T-helper 1 cell treated with Interleukin-12 subunit alpha and Interleukin-12 subunit beta and Interleukin-4 antibody, amounts not matched to agents 30 μg/mL and 1 μg/mL, for 36 hours (primary cell): ENCODE measurements around the gene BRD4.

Experiments
- H3K27ac Mint-ChIP-seq: one replicate; pipeline ENCODE4 v1.8.0; 2021; ENCODE audit warnings: mild to moderate bottlenecking, mixed read lengths
- H3K27me3 Mint-ChIP-seq: one replicate; pipeline ENCODE4 v1.8.0; 2021; ENCODE audit warnings: low read depth, mixed read lengths
- H3K36me3 Mint-ChIP-seq: one replicate; pipeline ENCODE4 v1.8.0; 2021; ENCODE audit warnings: low read depth, mixed read lengths
- H3K4me1 Mint-ChIP-seq: one replicate; pipeline ENCODE4 v1.8.0; 2021; ENCODE audit warnings: low read depth, mixed read lengths
- H3K4me3 Mint-ChIP-seq: one replicate; pipeline ENCODE4 v1.8.0; 2021; ENCODE audit warnings: mild to moderate bottlenecking, moderate library complexity, mixed read lengths
- H3K9me3 Mint-ChIP-seq: one replicate; pipeline ENCODE4 v1.8.0; 2021; ENCODE audit warnings: mixed read lengths

Gene BRD4

DNA sequence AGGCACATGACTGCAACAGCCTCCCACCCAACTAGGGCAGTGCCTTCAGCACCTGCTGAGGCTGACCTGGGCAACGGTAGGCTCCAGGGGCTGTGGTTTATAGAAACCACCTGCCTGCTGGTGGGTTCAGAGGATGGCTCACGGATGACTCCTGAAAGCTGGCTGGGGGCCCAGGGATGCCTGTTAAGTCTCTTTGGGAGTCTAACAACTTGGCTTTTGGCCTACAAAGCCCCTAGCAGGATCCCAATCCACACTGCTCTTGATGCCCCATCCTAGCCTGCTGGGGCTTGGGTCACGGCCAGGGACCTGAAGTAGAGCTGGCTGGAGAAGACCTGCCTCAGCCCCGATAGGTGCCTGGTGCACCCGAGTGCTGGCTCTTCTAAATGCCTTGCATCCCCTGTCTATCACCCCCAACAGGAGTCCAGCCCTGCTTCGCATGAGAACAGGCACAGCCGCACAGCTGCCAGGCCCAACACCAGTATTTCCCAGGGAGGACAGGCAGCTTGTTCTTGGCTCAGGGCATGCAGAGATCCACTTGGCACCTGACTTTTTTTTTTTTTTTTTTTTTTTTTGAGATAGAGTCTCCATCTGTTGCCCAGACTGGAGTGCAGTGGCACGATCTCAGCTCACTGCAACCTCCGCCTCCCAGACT is 91.0 kb downstream of the BRD4 start:
- Mint-ChIP-seq H3K27ac (no peak overlapping the region), H3K27me3 (no peaks in the 10 kb centered on the region), H3K4me1 (no peaks in the 10 kb centered on the region), H3K9me3 (no peaks in the 10 kb centered on the region), H3K4me3 (no peak overlapping the region), H3K36me3 (peaks cover 24% of the 10 kb centered on the region)

GRCh38 chr19:15240515-15240914 is 91.8 kb downstream of the BRD4 start:
- H3K27me3 Mint-ChIP-seq = no peaks in the 10 kb centered on the region
- H3K36me3 Mint-ChIP-seq = peaks cover 32% of the 10 kb centered on the region
- no peak overlapping the region for H3K27ac Mint-ChIP-seq
- no peaks in the 10 kb centered on the region for H3K9me3 Mint-ChIP-seq
- no peaks in the 10 kb centered on the region for H3K4me1 Mint-ChIP-seq
- no peak overlapping the region for H3K4me3 Mint-ChIP-seq

- H3K4me3 Mint-ChIP-seq = no peak overlapping the region
- H3K27ac Mint-ChIP-seq = no peak overlapping the region
- peaks cover 29% of the 10 kb centered on the region for H3K36me3 Mint-ChIP-seq
- H3K4me1 Mint-ChIP-seq = no peaks in the 10 kb centered on the region
- peaks cover 3% of the 10 kb centered on the region for H3K27me3 Mint-ChIP-seq
- no peaks in the 10 kb centered on the region for H3K9me3 Mint-ChIP-seq
These were observed 92.9 kb downstream of the BRD4 start for GRCh38 chr19:15239337-15239949.

- Mint-ChIP-seq H3K4me3 (no peak overlapping the region), H3K36me3 (peaks cover 26% of the 10 kb centered on the region), H3K9me3 (no peaks in the 10 kb centered on the region), H3K27ac (no peak overlapping the region), H3K4me1 (peaks cover 2% of the 10 kb centered on the region), H3K27me3 (peaks cover 9% of the 10 kb centered on the region)
These were observed 93.6 kb downstream of the BRD4 start for GRCh38 chr19:15238639-15239155.

- no peak overlapping the region for H3K4me3 Mint-ChIP-seq
- H3K4me1 Mint-ChIP-seq = peaks cover 2% of the 10 kb centered on the region
- peaks cover 24% of the 10 kb centered on the region for H3K36me3 Mint-ChIP-seq
- H3K27me3 Mint-ChIP-seq = peaks cover 15% of the 10 kb centered on the region
- H3K27ac Mint-ChIP-seq = no peak overlapping the region
- H3K9me3 Mint-ChIP-seq = no peaks in the 10 kb centered on the region
These were observed 94.3 kb downstream of the BRD4 start for GRCh38 chr19:15237759-15238638.

- Mint-ChIP-seq H3K27ac (no peak overlapping the region), H3K4me3 (no peak overlapping the region), H3K27me3 (peaks cover 25% of the 10 kb centered on the region), H3K9me3 (no peaks in the 10 kb centered on the region), H3K36me3 (peaks cover 24% of the 10 kb centered on the region), H3K4me1 (peaks cover 4% of the 10 kb centered on the region)
These were observed 95.5 kb downstream of the BRD4 start for GRCh38 chr19:15236886-15237285.

GRCh38 chr19:15235781-15236180 is 96.6 kb downstream of the BRD4 start:
- Mint-ChIP-seq H3K27me3 (peaks cover 33% of the 10 kb centered on the region), H3K27ac (no peak overlapping the region), H3K36me3 (peaks cover 24% of the 10 kb centered on the region)

GRCh38 chr19:15234431-15235130 is 97.8 kb downstream of the BRD4 start:
- Mint-ChIP-seq H3K4me1 (peaks cover 4% of the 10 kb centered on the region), H3K27me3 (peaks cover 39% of the 10 kb centered on the region), H3K27ac (no peak overlapping the region), H3K9me3 (no peaks in the 10 kb centered on the region), H3K4me3 (no peak overlapping the region), H3K36me3 (peaks cover 21% of the 10 kb centered on the region)

More at GRCh38 chr19:15235781-15236180, 96.6 kb downstream of the BRD4 start:
- no peak overlapping the region for H3K4me3 Mint-ChIP-seq
- peaks cover 4% of the 10 kb centered on the region for H3K4me1 Mint-ChIP-seq
- H3K9me3 Mint-ChIP-seq = no peaks in the 10 kb centered on the region

DNA sequence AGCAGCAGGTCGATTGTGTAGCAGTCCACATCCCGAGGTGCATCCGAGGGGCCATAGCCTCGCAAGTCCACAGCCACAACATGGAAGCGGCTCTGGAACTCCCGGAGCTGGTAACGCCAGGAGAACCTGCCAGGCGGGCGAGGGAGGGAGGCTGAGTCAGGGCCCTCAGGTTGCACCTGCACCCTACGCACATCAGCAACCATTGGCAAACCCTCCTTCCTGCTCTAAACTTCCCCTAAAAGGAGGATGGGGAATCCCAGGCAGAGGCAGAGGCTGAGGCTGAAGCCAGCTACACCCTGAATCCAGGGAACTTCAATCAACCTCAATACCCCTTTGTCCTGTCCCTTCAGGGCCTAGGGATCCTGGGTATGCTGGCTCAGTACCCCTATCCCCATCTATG is 101.1 kb downstream of the BRD4 start:
- peaks cover 4% of the 10 kb centered on the region for H3K4me1 Mint-ChIP-seq
- H3K27me3 Mint-ChIP-seq = peaks cover 39% of the 10 kb centered on the region
- H3K4me3 Mint-ChIP-seq = no peak overlapping the region
- no peaks in the 10 kb centered on the region for H3K9me3 Mint-ChIP-seq
- no peak overlapping the region for H3K27ac Mint-ChIP-seq
- peaks cover 10% of the 10 kb centered on the region for H3K36me3 Mint-ChIP-seq

DNA sequence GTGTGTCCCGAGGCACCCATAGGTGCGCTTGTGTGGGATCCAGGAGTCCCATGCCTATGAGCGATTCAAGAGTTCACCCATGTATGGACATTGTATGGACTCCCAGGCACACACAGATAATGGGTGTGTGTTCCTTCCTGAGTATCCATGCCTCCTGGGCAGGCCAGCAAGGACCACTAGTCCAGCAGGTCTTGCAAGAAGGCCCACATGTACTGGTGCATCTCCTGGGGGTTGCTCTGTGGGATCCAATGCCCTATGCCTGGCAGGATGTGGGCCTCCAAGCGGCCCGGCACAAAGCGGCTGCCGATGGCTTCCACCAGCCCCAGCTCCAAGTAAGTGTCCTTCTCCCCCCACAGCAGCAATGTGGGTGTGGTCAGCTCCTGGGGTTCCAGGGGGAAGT is 105.1 kb downstream of the BRD4 start:
- H3K27ac Mint-ChIP-seq = no peak overlapping the region
- no peaks in the 10 kb centered on the region for H3K9me3 Mint-ChIP-seq
- H3K4me3 Mint-ChIP-seq = no peak overlapping the region
- H3K36me3 Mint-ChIP-seq = no peaks in the 10 kb centered on the region
- peaks cover 12% of the 10 kb centered on the region for H3K4me1 Mint-ChIP-seq
- peaks cover 30% of the 10 kb centered on the region for H3K27me3 Mint-ChIP-seq

DNA sequence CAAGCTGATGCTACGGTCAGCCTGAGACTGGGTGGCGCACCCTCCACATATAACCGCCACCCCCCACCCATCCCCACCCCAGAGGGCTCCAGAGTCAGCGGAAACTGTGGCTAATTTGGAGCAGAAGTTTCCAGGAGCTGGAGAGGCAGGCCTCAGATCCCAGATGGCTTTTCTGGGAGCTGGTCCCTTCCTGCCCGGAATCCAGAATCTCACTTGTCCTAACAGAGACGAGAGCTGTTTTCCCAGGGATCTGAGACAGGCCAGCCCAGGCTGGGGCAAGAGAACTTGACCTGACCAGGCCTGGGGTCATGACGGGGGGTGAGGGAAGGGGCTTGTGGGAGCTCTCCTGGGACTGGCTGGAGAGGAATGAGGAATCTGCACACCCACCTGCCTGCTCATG is 106.6 kb downstream of the BRD4 start:
- Mint-ChIP-seq H3K9me3 (no peaks in the 10 kb centered on the region), H3K4me1 (peaks cover 11% of the 10 kb centered on the region), H3K4me3 (no peak overlapping the region), H3K27ac (no peak overlapping the region), H3K27me3 (peaks cover 20% of the 10 kb centered on the region), H3K36me3 (no peaks in the 10 kb centered on the region)

GRCh38 chr19:15223649-15224361 is 108.5 kb downstream of the BRD4 start:
- H3K4me3 Mint-ChIP-seq = peak overlapping the region; percentile 67
- no peaks in the 10 kb centered on the region for H3K9me3 Mint-ChIP-seq
- H3K36me3 Mint-ChIP-seq = no peaks in the 10 kb centered on the region
- no peak overlapping the region for H3K27ac Mint-ChIP-seq
- H3K27me3 Mint-ChIP-seq = peaks cover 14% of the 10 kb centered on the region
- peaks cover 11% of the 10 kb centered on the region for H3K4me1 Mint-ChIP-seq

DNA sequence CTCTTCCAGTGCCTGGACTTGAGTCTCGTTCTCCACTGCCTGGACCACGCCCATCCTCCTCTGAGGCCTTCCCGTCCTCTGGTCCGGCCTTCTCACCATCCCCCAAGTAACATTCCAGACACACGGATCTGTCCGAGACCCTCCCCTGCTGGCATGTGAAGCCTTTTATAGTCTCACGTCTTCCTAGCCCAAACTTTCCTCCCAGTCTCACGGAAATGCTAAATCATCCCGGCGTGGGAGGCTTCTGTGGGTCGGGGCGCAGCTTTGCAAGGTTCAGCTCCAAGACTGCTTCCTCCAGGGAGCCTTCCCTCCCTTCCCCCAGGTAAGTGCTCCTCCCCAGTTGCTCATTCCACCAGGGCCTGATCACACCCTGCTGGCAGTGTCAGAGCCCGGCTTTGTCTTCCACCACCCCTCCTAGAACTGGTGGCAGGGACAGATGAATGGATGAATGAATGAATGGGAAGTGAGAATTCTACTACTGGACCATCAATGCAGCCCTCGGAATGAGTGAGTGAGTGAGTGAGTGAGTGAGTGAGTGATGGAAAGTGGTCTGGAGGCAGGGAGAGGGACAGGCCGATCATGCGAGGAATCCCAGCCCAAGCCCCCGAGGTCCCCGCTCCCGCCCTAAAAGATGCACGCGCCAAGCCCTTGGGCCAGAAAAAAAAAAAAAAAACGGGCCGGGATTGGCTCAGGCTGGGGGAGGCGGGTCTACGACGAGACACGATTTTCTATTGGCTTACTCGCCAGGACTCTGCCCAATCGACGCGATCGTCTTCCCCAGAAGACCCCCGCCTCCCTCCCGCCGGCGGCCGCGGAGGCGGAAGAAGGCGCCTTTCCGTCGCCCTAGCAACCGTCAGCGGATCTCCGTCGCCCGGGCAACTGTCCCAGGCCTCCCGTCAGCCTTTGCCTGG is 109.3 kb downstream of the BRD4 start:
- H3K27ac Mint-ChIP-seq = peak overlapping the region; percentile 28
- peak overlapping the region; percentile 67 for H3K4me3 Mint-ChIP-seq
- H3K9me3 Mint-ChIP-seq = no peaks in the 10 kb centered on the region
- H3K4me1 Mint-ChIP-seq = peaks cover 11% of the 10 kb centered on the region
- peaks cover 14% of the 10 kb centered on the region for H3K27me3 Mint-ChIP-seq
- H3K36me3 Mint-ChIP-seq = no peaks in the 10 kb centered on the region
